Activated T-cell treated with anti-CD3 and anti-CD28 coated beads for 4 hours (primary cell): ENCODE data around the gene RPL22.

Source experiments
- DNase-seq: peaks from one replicate; pipeline ENCODE4 v3.0.0-alpha.2; 2020

Gene RPL22

DNA sequence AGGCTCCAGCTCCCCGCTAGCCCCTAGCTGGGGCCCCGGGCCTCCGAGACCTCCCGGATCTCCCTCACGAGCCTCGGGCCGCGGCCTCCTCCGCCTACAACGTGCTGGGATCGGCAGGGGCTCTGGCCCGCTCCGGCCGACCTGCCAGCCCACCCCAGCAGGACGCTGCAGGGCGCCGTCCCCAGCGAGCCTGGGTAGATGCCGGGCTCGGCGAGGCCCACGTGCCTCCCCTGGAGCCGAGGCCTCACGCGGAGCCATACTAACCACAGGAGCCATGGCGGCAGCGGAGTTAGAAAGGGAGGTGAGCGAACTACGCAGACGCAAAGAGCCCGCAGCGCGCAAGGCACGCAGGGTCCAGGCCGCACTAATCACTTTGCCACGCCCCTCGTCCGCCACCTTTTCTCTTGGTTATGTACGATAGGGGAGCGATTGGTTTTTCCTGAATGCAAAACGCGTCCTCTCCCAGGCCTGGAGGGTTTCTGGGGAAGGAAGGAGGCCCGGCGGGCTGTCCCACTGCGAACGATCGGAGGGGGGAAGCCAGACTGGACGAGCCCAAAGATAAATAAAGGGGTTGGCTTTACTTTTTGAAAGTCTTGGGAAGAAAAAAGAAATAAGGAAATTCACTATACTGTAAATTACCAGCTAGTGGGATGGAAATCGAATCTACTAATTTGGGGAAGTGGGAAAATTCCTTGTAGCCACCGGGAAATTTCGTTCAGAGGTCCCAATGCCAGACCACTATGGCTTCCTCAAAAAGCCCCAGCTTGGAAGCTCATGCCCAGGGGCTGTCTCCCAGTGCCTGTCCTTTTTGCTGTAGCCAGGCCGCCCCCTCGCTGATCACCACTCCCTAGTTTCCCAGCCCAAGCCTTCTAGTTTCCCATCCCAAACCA, at the start of gene RPL22:
Gene RPL22 (minus strand): TSS at position 298 of the 890 bp plus-strand sequence. CDS start 22 bp downstream, at position 276.
- peak; percentile 95 for DNase-seq

DNA sequence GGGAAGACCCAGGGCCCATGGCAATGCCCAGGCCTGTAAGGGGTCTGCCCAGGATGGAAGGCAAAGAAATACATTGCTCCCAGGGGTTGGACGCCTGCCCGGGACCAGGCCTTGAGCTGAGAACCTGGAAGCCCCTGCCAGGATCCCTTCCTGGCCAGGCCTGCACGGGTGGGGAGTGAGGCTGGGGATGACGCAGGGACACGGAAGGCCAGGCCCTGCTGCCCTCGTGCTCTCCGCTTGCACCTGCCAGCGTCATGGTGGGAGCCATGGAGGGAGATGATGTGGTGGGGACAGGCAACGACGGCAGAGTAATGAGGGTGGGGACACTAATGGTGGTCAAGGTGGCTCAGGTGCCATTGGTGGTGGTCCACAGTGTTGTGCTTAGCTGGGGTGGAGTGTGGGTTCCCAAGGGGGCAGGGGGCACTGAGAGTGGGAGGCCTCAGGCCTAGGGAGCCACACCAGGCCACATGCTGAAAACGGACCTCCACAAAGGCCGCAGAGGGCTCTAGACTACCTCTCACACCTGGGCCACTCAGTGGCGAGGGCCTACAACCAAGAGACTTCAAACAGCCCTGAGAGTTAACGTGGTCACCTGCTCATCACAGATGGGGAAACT, 48.9 kb upstream of the RPL22 start:
- DNase-seq: no peak

DNA sequence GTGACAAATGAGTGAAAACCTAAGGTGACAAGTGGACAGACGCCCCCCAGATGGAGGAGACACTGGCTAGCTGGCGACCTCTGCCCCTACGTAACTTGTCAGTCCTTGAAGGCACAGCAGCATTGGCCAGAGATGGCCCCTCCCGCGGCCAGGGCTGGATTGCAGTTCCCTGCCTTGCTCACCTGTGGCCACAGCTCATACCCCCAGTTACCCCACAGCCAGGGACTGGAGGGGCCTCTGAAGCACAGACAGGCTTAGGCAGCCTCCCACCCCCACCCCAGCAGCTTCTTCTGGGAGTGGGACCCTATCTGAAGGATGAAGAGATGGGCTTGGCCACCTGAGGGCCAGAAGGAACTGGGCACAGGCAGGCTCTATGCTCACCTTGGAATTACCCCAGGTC, 48.3 kb upstream of the RPL22 start:
- no peak for DNase-seq

DNA sequence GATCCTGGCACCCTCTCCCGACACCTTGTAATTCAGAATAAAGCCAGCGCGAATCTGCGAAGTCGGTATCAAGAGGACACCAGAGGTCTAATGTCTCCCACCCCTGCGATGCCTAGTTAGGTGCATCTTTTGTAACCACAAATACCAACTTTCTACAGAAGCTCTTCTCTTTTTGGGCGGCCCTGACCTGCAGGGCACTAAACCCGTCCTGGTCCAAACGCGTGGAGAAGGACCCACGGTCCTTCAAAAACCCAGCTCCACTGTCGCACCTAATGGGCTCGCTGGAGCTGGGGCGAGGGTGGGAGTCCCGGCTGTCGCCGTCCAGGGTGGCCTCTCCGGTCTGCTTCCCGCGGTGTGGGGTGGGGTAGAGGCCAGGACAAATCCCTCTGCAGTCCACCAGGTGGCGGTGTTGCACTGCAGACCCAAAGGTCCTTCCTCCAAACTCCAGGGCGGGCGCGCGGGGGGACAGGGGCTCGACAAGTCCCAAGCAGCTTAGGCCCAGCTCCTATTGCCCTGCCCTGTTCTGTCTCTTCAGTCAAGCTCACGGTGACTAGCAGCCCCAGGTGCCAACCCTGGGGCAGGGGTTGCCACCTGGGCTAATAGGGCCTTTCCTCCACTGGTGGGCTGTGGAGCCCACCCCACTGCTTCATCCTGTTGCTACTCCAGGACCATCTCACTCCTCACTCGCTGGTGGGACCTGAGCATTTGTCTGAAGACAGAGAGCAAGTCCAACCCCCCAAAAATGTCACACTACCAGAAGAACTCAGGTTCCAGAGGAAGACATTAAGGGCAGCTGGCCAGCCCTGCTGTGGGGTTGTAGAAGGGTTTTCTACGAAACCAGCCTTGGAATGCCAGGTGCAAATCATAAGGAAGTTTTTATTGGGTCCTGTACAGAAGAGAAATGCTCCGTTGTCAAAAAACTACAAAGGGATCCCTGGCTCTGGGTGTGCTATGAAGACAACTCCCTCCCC, 47.4 kb upstream of the RPL22 start:
- DNase-seq: peak; percentile 74

DNA sequence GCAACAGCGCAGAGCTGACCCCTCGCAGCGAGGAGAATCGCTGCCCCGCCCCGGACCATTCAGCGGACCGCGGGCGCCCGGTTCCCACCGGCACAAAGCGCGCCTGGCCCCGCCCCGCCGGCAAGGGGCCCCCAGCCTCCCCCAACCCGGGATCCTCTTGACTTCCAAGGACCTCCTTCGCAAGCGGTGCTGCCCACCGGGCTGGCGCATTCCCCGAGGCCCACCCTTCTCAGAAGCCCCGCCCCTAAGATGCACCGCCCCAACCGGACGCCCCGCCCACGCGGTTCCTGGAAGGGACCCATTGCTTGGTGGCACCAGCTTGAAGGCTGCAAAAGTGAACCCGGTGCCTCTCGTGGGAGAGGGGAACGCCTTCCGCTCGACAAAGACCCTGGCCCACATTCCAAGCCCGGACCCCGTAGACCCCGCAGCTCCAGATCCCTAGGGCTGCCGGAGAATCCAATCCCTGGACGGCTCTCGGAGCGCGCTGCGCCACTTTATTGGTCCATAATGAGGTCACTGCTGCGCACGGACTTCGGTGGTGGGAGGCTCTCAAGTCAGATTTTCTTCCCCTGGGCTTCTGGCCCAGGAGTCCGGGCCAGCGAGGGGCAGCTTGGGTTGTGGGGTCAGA, 46.6 kb upstream of the RPL22 start:
- DNase-seq: no peak

DNA sequence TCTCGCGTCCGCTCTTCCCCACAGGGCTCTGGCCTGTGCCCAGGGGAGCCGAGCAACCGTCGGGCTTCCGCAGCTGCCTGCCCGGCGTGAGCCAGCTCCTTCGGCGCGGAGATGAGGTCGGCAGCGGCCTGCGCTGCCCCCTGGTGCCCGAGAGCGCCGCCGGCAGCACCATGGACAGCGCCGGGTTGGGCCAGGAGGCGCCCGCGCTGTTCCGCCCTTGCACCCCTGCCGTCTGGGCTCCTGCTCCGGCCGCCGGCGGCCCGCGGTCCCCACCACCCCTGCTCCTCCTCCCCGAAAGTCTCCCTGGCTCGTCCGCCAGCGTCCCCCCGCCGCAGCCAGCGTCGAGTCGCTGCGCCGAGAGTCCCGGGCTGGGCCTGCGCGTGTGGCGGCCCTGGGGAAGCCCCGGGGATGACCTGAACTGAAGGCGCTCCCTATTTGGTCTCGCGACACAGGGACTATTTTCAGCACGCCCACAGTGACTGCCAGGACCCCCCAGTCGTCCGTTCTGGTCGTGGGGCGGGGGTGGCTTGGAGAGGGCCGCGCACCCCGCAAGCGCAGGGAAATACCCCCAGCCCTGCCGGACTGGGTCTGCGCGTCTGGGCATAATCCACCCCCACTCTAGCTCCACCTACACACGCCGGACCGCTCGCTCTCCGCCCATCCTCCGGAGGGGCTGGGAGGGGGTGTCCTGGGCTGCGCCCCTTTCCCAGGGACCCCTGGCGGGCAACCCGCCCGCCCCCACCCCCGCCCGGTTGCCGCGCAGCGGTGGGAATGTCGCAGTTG, 45.9 kb upstream of the RPL22 start:
- peak; percentile 58 for DNase-seq

DNA sequence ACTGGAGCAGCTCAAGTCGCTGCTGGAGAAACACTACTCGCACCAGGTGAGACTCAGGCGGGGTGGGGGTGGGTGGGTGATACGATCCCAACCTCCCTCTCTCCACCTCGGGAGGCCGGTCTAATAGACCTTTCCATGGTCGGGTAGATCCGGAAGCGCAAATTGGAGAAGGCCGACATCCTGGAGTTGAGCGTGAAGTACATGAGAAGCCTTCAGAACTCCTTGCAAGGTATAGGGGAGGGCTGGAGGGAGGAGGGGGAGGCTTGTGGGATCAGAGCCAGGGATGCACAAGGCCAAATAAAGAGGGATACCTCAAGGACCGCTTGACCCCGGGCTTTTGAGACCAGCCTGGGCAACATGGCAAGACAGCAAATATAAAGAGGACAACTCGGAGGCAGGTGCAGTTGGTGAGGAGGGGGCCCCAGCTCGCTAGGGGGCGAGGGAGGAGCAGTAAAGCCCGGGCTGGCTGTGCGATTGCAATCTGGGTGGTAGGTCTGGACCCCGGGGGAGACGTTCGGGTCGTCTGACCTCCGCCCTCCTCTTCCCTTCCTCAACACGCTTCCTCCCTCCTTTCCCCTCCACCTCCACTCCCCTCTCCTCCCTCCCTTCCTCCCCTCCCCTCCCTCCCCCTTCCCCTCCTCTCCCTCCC, 45.1 kb upstream of the RPL22 start:
- DNase-seq: no peak

DNA sequence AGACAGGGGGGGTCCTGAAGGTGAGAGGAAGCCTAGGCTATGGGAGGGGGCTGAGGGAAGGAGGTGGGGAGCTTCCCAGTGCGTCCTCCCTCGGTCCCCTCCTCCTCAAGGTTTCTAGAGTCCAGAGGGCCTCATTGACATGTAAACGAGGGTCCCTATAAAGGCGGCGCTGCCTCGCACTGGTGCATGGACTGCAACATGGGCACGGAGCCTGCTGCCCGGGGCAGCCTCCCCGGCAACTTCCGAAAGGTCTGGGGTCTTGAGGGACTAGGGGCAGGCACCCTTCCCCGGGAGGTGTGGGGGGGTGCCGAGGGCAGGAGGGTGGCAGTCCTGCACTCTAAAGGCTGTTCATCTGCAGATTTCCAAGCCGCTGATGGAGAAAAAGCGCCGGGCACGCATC, 44.6 kb upstream of the RPL22 start, which contains the start of gene HES3:
Gene HES3 (plus strand): TSS at position 187 of the 400 bp plus-strand sequence. CDS start 187 bp downstream, at position 374.
- no peak for DNase-seq

DNA sequence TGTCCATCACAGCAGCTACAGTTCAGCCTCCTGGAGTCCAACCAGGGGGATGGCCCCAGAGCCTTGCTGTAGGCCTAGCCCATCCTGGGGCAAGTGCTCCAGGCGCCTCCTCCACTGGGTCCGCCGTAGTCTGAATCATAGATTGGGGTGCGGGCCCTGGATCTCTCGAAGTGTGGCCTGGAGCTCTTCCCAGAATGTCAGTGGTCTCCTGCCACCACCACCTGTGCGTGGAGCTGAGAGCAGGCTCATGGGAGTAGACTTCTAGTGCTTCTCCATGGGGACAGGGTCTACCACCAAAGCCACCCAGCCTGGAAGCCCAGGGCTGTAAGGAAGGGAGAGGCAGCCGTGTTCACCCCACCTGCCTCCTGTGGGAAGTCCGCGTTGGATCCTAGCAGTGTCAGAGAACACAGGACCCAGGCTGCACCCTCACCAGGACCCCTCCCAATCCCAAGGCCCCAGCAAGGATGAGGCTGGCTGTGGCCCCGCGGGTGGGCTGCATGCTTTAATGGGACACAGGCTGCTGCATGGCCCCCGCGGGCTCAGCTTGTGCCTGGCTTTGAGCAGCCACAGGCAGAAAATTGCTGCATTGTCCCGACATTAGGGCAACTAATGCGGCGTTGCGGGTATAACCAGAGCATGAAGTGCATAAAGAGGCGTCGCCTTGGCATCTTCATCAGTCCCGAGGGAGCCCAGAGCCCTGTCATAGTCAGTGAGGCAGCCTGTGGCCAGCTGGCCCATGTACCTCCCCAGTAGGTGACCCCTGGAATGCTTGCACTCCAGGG, 43.8 kb upstream of the RPL22 start:
- no peak for DNase-seq

DNA sequence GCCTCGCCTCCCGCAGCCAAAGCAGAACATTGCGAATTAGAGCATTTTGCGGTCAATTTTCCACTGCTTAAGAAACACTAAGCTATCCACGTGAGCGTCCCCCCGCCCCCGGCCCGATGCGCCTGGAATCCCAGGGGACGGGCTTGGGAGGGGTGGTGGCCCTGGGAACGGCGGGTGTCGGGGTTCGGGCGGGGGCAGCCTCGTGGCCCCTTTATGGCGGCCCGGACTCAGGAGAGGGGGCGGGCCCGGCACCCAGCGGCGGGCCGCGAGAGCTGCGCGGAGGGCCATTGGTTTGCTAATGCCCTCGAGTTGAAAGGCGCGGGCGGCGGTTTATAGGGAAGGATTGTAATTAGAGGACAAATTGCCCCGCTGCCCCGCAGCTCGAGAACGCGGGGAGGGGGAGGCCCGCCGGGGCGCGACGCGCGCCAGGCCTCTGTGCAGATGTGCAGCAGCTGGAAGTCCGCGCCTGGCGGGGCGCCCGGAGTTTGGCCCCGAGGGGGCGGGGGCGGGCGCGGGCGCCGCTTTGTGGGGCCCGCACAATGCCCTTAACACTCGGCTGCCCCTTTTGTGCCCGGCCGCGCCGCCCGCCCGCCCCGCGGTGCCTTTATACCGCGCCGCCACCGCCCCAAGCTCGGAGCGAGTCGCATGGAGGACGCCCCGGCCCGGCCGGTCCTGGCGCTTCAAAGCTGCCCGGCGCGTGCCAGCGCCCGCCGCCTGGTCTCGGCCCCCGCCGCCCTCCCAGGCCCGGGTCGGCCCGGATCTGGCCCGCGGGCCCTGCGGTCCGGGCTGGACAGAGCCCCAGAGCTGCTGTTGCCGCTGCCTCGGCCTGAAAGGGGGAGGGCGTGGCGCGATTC, 42.7 kb upstream of the RPL22 start:
- DNase-seq: no peak

DNA sequence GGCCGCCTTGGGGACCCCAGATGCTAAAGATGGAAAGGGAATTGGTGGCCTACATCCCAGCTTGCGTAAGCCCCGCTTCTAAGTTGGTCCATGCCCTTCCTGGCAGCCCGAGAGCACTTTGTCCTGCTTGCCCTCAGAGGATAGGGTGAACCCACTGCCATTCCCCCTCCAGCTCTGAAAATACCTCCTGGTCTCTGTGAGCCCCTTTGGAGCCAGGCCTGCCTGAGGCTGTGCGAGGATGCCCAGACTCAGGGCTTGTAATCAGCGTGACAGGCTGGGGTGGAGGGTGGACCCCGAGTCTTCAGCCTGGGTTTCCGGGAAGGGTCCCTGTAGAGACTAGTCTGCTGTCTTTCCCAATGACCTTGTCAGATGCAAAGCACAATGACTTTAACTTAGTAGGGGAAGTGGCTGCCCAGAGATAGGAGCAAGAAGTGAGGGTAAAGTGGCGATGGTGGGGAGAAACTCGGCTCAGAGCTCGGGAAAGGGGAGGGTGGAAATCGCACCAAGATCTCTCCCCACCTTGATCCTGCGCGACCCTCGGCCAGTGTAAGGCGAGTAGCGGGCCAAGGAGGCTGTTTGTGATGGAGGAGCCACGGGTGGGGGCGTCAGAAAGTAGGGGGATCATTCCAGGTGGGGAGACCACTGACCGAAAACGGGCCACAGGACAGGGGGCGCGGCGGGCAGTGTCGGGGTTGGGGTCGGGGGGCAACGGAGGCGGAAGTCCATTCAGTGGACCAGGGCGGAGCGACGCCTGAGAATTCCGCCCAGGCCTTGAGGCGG, 41.9 kb upstream of the RPL22 start:
- DNase-seq: no peak

DNA sequence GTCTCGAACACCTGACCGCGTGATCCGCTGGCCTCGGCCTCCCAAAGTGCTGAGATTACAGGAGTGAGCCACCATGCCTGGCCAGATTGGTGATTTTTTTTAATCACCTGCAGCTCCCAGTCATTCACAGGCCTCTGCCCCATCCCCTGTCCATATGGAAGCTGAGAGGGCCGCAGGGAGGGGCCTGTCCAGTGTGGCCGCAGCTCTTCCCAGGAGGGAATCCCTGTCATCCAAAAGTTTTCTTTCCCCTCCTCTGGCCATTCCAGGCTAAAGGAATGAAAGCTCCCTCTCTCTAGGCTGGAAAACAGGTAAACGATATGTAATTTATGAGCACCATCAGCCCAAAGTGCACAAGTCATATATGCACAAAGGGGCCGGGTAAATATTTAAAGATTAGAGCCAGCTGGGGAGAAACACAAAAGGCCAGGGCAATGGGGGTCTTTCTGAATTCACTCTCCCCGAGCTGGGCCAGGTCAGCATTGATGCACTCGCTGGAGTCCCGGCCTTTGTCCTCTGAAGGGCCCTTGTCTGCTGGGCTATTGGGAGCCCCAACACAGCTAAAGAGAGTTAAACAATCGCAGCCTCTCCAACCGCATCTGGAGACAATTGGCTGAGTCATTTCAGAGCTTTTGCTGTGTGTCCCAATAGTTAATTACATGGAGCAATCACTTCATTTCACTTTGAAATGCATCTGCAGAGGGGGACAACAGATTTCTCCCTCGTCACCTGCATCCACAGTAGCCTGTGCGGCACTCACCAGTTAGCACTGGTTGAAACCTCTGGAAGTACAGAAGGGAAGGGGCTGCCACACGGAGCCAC, 40.8 kb upstream of the RPL22 start:
- no peak for DNase-seq

DNA sequence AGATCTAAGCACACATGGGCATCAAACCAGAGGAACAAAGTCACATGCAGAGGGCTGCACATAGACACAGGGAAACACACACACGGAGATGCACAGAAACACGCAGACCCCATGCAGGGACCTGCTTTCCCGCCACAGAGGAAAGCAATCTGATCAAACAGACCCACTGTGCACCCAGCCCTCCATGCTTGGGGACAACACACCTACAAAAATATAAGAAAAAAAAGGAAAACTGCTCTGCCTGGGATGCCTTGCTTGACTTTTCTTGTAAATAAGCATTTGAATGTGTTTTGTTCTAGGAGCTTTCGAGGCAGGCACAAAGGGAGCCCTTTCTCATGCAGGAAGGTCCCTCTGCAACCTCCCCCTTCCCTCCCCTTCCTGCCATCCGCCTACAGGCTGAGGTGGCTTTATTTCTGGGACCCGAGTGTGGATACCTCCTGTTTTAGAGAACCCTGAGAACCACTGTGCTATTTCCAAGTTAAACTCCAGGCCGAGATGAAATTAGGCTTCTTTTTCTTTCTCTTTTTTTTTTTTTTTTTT, 39.9 kb upstream of the RPL22 start:
- no peak for DNase-seq

DNA sequence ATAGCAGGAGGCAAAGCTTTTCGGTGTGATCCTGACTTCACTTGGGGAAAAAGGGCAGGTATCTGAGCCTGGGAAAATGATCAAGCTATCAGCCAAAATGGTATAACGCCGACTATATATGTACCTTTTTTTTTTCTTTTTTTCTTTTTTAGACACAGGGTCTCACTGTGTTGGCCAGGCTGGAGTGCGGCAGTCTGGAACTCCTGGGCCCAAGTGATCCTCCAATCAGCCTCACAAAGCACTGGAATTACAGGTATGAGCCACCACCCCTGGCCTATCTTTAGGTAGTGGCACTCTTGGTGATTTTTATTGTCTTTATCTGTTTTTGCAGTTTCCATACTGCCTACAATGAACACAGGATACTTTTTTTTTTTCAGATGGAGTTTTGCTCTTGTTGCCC, 37.7 kb upstream of the RPL22 start:
- DNase-seq: no peak

DNA sequence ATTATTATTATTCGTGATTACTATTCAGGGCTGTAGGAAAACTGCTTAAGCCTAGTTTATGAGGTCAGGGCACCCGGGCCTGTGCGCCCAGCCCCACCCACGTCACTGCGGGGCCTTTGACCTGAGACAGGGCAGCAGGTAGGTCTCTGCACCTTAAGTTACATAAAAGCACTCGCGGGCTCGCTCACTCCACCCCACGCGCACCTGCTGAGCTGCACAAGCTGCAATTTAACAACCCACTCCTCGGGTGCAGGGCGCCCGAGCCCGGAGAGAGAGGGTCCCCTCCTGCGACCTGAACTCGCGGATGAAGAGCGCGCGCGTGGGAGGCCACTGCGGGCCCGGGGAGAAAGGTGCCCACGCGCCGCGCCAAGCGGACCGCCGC, 35.9 kb upstream of the RPL22 start:
- peak; percentile 21 for DNase-seq

DNA sequence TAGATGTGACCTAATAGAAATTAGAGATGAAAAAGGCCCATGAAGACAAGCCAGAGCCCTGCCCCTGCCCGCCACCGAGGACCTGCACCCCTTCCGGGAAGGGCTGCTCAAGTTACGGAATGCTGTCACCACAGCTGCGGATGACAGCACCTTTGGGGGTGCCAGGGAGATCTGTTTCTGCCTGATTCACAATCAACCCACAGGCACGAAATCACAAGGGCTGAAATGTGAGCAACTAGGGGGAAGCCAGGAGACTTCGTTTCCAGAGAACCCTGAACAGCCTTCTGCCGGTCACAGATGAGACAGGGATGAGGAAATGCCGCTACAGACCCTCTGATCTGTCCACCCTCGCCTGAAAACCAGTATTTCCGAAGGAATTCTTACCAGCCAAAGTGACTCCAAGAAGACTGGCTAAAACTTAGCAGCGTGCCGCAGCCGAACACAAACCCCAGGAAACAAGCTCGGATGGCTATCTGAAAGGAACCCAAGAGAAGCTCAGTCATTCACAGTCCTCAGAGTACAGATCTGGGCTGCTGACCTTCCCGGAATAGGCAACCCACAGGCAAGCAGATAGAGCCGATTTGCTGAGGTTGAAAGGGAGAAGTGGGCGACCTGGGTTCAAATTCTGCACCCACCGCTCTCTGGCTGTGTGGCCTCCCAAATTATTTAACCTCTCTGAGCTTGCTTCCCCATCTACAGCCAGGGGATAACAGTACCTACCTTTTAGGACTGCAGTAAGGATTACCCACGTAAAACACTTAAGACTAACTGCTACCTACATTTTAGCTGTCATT, 35.3 kb upstream of the RPL22 start:
- no peak for DNase-seq

DNA sequence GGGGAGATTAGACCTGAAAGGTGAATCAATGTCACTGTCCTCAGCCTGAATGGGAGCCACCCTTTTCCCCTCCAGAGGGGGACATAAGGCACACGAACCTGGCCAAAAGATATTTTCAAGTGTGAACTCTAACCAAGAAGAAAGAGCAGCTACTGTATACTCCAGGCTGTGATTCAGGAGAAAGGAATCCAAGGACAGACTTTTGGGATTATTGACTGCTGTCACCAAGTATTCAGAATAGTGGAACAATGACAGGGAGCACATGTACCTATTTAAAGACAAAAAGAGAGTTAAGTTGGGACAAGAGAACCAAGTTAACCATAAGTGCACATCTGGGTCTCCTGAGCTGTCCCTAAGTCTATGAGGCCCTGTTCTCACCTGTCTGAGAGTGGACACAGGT, 34.0 kb upstream of the RPL22 start:
- DNase-seq: no peak
